ENCODE measurements around the gene MPPED2.

The MPPED2 gene

GRCh38 chr11:30586251-30587144 lies at the start of gene MPPED2:
Gene MPPED2 (minus strand): TSS chr11:30586353. CDS start chr11:30580373, 5,980 bp downstream.
- DNase-seq (ENCODE audit: low read depth) = no peak

GRCh38 chr11:30635401-30635989 lies 49.3 kb upstream of the MPPED2 start:
- DNase-seq (ENCODE audit: low read depth) = no peak

- DNase-seq (ENCODE audit: low read depth) = no peak
Observed at GRCh38 chr11:30631148-30631547, 45.0 kb upstream of the MPPED2 start.

- no peak for DNase-seq (ENCODE audit: low read depth)
Observed at GRCh38 chr11:30619767-30620166, 33.6 kb upstream of the MPPED2 start.

- no peak for DNase-seq (ENCODE audit: low read depth)
Observed at GRCh38 chr11:30617762-30618161, 31.6 kb upstream of the MPPED2 start.

- no peak for DNase-seq (ENCODE audit: low read depth)
Observed at GRCh38 chr11:30610628-30611027, 24.5 kb upstream of the MPPED2 start.

- no peak for DNase-seq (ENCODE audit: low read depth)
Observed at GRCh38 chr11:30608534-30608933, 22.4 kb upstream of the MPPED2 start.

- DNase-seq (ENCODE audit: low read depth) = no peak
Observed at GRCh38 chr11:30605036-30605605, 19.0 kb upstream of the MPPED2 start.

GRCh38 chr11:30603357-30603756 lies 17.2 kb upstream of the MPPED2 start:
- DNase-seq (ENCODE audit: low read depth) = no peak

- no peak for DNase-seq (ENCODE audit: low read depth)
Observed at GRCh38 chr11:30596832-30597231, 10.7 kb upstream of the MPPED2 start.

- no peak for DNase-seq (ENCODE audit: low read depth)
Observed at GRCh38 chr11:30595934-30596333, 9.8 kb upstream of the MPPED2 start.

- no peak for DNase-seq (ENCODE audit: low read depth)
Observed at GRCh38 chr11:30594646-30595411, 8.7 kb upstream of the MPPED2 start.

- DNase-seq (ENCODE audit: low read depth) = no peak
Observed at GRCh38 chr11:30587269-30587812, 1.2 kb upstream of the MPPED2 start.

- DNase-seq (ENCODE audit: low read depth) = no peak
Observed at GRCh38 chr11:30585892-30586250, 282 bp downstream of the MPPED2 start.

- DNase-seq (ENCODE audit: low read depth) = no peak
Observed at GRCh38 chr11:30585125-30585891, 845 bp downstream of the MPPED2 start.

- no peak for DNase-seq (ENCODE audit: low read depth)
Observed at GRCh38 chr11:30583476-30584280, 2.5 kb downstream of the MPPED2 start.

GRCh38 chr11:30582726-30583125 lies 3.4 kb downstream of the MPPED2 start:
- DNase-seq (ENCODE audit: low read depth) = no peak

GRCh38 chr11:30581675-30582074 lies 4.5 kb downstream of the MPPED2 start:
- no peak for DNase-seq (ENCODE audit: low read depth)

- no peak for DNase-seq (ENCODE audit: low read depth)
Observed at GRCh38 chr11:30580573-30580972, 5.6 kb downstream of the MPPED2 start.

GRCh38 chr11:30579415-30580175 lies 6.6 kb downstream of the MPPED2 start:
- no peak for DNase-seq (ENCODE audit: low read depth)
